Glutamatergic neuron (in vitro differentiated cells): ENCODE measurements around the gene SLC25A22. TPM values are rescaled to one million over a fixed set of nuclear protein-coding genes. Genes with fewer than 3 reads are reported as not detected.
A peak's percentile ranks its signal among the peaks of the same experiment; 100 is the strongest.

Experiments
- DNase-seq: peaks from one replicate; pipeline ENCODE4 v3.0.0; 2022
- H3K27ac Mint-ChIP-seq: one replicate; pipeline ENCODE4 v1.8.0; 2020; ENCODE audit warnings: mild to moderate bottlenecking, mixed read lengths, inconsistent platforms; ENCODE audit not compliant: unreplicated experiment
- H3K27me3 Mint-ChIP-seq: one replicate; pipeline ENCODE4 v1.8.0; 2020; ENCODE audit warnings: mild to moderate bottlenecking, moderate library complexity, mixed read lengths, inconsistent platforms; ENCODE audit not compliant: unreplicated experiment
- H3K36me3 Mint-ChIP-seq: one replicate; pipeline ENCODE4 v1.8.0; 2020; ENCODE audit warnings: mild to moderate bottlenecking, mixed read lengths, inconsistent platforms; ENCODE audit not compliant: unreplicated experiment
- H3K4me1 Mint-ChIP-seq: one replicate; pipeline ENCODE4 v1.8.0; 2020; ENCODE audit warnings: mild to moderate bottlenecking, low read depth, mixed read lengths, inconsistent platforms; ENCODE audit not compliant: unreplicated experiment
- H3K4me3 Mint-ChIP-seq: one replicate; pipeline ENCODE4 v1.8.0; 2020; ENCODE audit warnings: mild to moderate bottlenecking, mixed read lengths, inconsistent platforms; ENCODE audit not compliant: unreplicated experiment
- H3K9me3 Mint-ChIP-seq: one replicate; pipeline ENCODE4 v1.8.0; 2020; ENCODE audit warnings: mild to moderate bottlenecking, moderate library complexity, mixed read lengths, inconsistent platforms; ENCODE audit not compliant: unreplicated experiment
- CTCF ChIP-seq: fragments of 200-600 bp; sonication (generic); IDR thresholded peaks from one replicate; pipeline ENCODE4 v1.5.0; 2021; ENCODE audit not compliant: partially characterized antibody, unreplicated experiment
- total RNA-seq: library from RNA; stranded (reverse); fragmentation: NEBNext Ultra II Directional; extraction: Animal tissue kit (Norgen Biotek cat#: 25700); gene quantifications from one replicate; pipeline ENCODE4 v1.2.1, GENCODE V29; 2021; ENCODE audit not compliant: unreplicated experiment

SLC25A22 gene
- total RNA-seq, 1 donor from 2014 or later, result 93.9 TPM

DNA sequence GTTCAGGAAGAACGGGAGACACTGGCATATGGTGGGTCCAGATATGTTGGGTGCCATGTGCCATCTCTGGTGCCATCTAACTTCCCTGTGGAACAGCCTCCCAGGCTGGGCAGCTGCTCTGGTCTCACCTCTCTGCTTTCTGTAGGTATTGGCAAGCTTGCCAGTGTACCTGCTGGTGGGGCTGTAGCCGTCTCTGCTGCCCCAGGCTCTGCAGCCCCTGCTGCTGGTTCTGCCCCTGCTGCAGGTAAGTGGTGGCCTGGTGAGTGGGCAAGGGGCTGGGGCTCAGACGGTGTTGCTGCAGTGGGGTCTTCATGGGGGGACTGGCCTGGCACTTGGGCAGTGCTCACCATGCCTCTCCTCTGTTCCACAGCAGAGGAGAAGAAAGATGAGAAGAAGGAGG lies 14.3 kb upstream of the SLC25A22 start:
- peaks cover 11% of the 10 kb centered on the region for H3K4me1 Mint-ChIP-seq
- no peak for TF ChIP-seq CTCF
- peaks cover 8% of the 10 kb centered on the region for H3K27me3 Mint-ChIP-seq
- peaks cover 7% of the 10 kb centered on the region for H3K9me3 Mint-ChIP-seq
- no peak overlapping the region for H3K4me3 Mint-ChIP-seq
- DNase-seq, result no peak
- no peaks in the 10 kb centered on the region for H3K36me3 Mint-ChIP-seq
- H3K27ac Mint-ChIP-seq, result no peak overlapping the region

DNA sequence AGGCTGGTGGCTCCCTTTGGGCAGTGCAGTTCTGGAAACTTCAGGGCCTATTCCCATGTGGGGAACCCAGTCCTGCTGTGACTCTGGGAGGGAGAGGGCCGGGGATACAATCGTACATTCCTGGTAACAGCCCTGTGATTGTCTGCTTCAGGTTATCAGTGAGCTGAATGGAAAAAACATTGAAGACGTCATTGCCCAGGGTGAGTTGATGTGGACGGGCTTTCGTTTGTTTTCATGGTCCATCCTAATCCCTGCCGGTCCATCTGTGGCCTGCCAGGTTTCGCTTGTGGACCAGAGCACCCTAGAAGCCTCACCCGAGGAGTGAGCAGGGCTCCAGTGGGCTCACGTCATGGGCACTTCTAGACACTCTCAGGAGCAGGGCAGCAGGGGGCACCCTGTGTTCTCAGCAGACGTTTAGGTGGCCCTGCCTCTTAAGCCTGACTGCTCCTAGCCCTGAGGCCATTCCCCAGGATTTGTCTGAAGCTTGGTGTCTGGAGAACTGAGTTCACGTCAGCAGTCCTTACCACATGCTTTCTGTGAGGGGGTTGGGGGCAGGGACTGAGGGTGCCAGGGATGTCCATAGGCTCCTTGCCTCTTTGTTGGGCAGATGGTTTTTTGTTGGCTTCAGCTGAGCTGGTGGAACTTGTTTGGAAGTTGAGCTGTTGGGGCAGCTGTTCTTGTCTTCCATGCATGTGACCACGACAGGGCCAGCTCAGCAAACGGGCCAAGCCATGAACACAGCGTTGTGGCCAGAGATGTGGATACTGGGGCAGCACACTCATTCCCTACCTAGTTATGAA lies 13.6 kb upstream of the SLC25A22 start:
- Mint-ChIP-seq H3K27ac (peak overlapping the region; percentile 48), H3K27me3 (peaks cover 8% of the 10 kb centered on the region)

DNA sequence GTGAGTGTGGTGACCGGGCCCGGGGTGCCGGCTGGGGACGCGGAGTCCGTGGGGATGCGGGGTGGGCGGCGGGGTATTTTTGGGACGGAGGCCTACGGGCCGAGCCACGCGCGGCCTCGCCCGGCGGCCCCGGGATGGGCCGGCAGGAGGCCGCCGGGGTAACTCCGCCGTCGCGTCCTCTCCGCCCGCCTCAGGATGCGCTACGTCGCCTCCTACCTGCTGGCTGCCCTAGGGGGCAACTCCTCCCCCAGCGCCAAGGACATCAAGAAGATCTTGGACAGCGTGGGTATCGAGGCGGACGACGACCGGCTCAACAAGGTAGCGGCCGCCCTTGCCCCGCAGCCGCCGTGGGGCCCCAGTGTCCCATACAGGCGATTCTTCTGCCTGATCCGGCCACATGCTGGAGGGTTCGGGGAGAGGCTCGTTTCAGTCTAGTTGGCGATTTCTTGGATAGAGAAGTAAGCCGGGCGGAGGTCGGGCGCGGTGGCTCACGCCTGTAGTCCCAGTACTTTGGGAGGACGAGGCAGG lies 12.0 kb upstream of the SLC25A22 start:
- DNase-seq, result peak; percentile 33
- Mint-ChIP-seq H3K36me3 (no peaks in the 10 kb centered on the region), H3K4me1 (peaks cover 15% of the 10 kb centered on the region), H3K4me3 (peak overlapping the region; percentile 96), H3K27me3 (peaks cover 14% of the 10 kb centered on the region), H3K9me3 (peaks cover 12% of the 10 kb centered on the region), H3K27ac (peak overlapping the region; percentile 59)
- no peak for TF ChIP-seq CTCF

More for the DNA sequence above, 13.6 kb upstream of the SLC25A22 start:
- Mint-ChIP-seq H3K4me1 (peaks cover 11% of the 10 kb centered on the region), H3K9me3 (peaks cover 7% of the 10 kb centered on the region), H3K36me3 (no peaks in the 10 kb centered on the region), H3K4me3 (peak overlapping the region; percentile 92)
- DNase-seq, result no peak
- no peak for TF ChIP-seq CTCF

- Mint-ChIP-seq H3K27me3 (peaks cover 14% of the 10 kb centered on the region), H3K4me1 (peaks cover 15% of the 10 kb centered on the region), H3K9me3 (peaks cover 13% of the 10 kb centered on the region), H3K4me3 (peak within 1 kb of the TSS; percentile 96), H3K27ac (peak within 1 kb of the TSS; percentile 98), H3K36me3 (no peaks in the 10 kb centered on the region)
- DNase-seq, result peak; percentile 97
- TF ChIP-seq CTCF, result no peak
These were observed 11.4 kb upstream of the SLC25A22 start, which contains the start of gene RPLP2 for GRCh38 chr11:809287-810039. TSS of gene RPLP2 (plus strand) at chr11:809967. CDS start at chr11:810235, 268 bp downstream.
